Tibial nerve (tissue), 4 donors: ENCODE measurements around the gene TXNDC2. TPM values are rescaled to one million over a fixed set of nuclear protein-coding genes. Genes with fewer than 3 reads are reported as not detected.
A peak's percentile ranks its signal among the peaks of the same experiment; 100 is the strongest.

Source experiments
- DNase-seq, 2 donors: peaks; one replicate each; pipeline ENCODE4 v3.0.0-alpha.2; 2019; ENCODE audit warnings: low spot score in 2 of 2
- H3K27ac ChIP-seq, 4 donors: fragments of 200-600 bp; sonication (generic) in 3 of 4; one replicate each; pipeline ENCODE4 v1.5.1; 2017 to 2019; ENCODE audit warnings: mild to moderate bottlenecking in 1 of 4
- H3K27me3 ChIP-seq, 2 donors: fragments of 200-600 bp; sonication (generic) in 1 of 2; one replicate each; pipeline versions ENCODE4 v1.5.1 to v1.6.0; 2017 to 2019
- H3K36me3 ChIP-seq, 3 donors: fragments of 200-600 bp; sonication (generic); one replicate each; pipeline ENCODE4 v1.5.1; 2018 to 2019
- H3K4me1 ChIP-seq, 4 donors: fragments of 200-600 bp; sonication (generic) in 3 of 4; one replicate each; pipeline ENCODE4 v1.5.1; 2017 to 2019
- H3K4me3 ChIP-seq, 4 donors: fragments of 200-600 bp; sonication (generic) in 3 of 4; one replicate each; pipeline ENCODE4 v1.5.1; 2017 to 2019; ENCODE audit warnings: mild to moderate bottlenecking in 1 of 4, moderate library complexity in 1 of 4
- H3K9me3 ChIP-seq, 4 donors: fragments of 200-600 bp; sonication (generic) in 3 of 4; one replicate each; pipeline ENCODE4 v1.5.1; 2017 to 2019
- CTCF ChIP-seq, 5 experiments: fragments of 200-600 bp in 3 of 5; fragments of 450-650 bp in 2 of 5; sonication (generic) in 3 of 5; IDR thresholded peaks; one replicate each; pipeline ENCODE4 v1.5.1; 2016 to 2019; ENCODE audit warnings: antibody characterized with exemption in 5 of 5, mild to moderate bottlenecking in 3 of 5, moderate library complexity in 2 of 5
- EP300 ChIP-seq, 2 donors: sonication (generic); formaldehyde crosslinking; IDR thresholded peaks; one replicate each; pipeline ENCODE4 v1.6.1; 2017; ENCODE audit warnings: antibody characterized with exemption in 2 of 2, mild to moderate bottlenecking in 1 of 2
- POLR2A ChIP-seq, 2 donors: fragments of 450-650 bp; IDR thresholded peaks; one replicate each; pipeline ENCODE4 v1.6.1; 2017; ENCODE audit warnings: antibody characterized with exemption in 2 of 2, mild to moderate bottlenecking in 2 of 2, moderate library complexity in 2 of 2
- WGBS, 2 donors: methylation state at CpG; one replicate each; pipeline ENCODE4 v1.1.5; 2018; 5-methylcytosine and 5-hydroxymethylcytosine counted together
- total RNA-seq, 4 donors: library from RNA; depleted of rRNA; stranded (reverse); fragments of >200 nt; gene quantifications; one replicate each; pipeline ENCODE4 v1.1.0, GENCODE V29; 2016

Gene TXNDC2
- total RNA-seq, 4 donors from 2014 or later, result 0.20 TPM; not detected in 3

GRCh38 chr18:9913526-9914333 is 28.0 kb downstream of the TXNDC2 start, which contains the start of gene VAPA:
Gene VAPA, plus strand, starts transcription at chr18:9914016. Its CDS starts 241 bp downstream, at chr18:9914257.
- Histone ChIP-seq H3K36me3 (no peaks in the 10 kb centered on the region), H3K27ac (peak within 1 kb of the TSS; percentile 97 to 100 (median 100)), H3K27me3 (no peaks in the 10 kb centered on the region), H3K4me1 (peaks cover 0 to 40% (median 34%) of the 10 kb centered on the region in 4 donors), H3K9me3 (no peaks in the 10 kb centered on the region), H3K4me3 (peak within 1 kb of the TSS; percentile 89 to 98 (median 98))
- DNase-seq, result peak; percentile 87 to 88
- TF ChIP-seq EP300 (IDR thresholded peaks at IDR 0.05), result peak; percentile 29 to 98
- TF ChIP-seq POLR2A (IDR thresholded peaks at IDR 0.05), result peak; percentile 96 to 98
- TF ChIP-seq CTCF (IDR thresholded peaks at IDR 0.05), result peak in 1 of 5 experiments; percentile 42
- 0 to 1% methylated on average over 32 to 36 of the region's 87 CpGs for WGBS, 2 donors

GRCh38 chr18:9914334-9914583 is 28.5 kb downstream of the TXNDC2 start:
- H3K27ac ChIP-seq, result peak overlapping the region; percentile 97 to 100 (median 100)
- no peaks in the 10 kb centered on the region for H3K9me3 ChIP-seq
- peak overlapping the region; percentile 89 to 98 (median 98) for H3K4me3 ChIP-seq
- H3K36me3 ChIP-seq, result no peaks in the 10 kb centered on the region
- no peaks in the 10 kb centered on the region for H3K27me3 ChIP-seq
- WGBS, 2 donors, result no CpG with 5 or more reads among the region's 35 CpGs
- no peak for DNase-seq
- TF ChIP-seq EP300 (IDR thresholded peaks at IDR 0.05), result no peak
- TF ChIP-seq POLR2A (IDR thresholded peaks at IDR 0.05), result no peak
- TF ChIP-seq CTCF (IDR thresholded peaks at IDR 0.05), result no peak
- H3K4me1 ChIP-seq, result peaks cover 0 to 46% (median 39%) of the 10 kb centered on the region in 4 donors

GRCh38 chr18:9914584-9915290 is 29.0 kb downstream of the TXNDC2 start:
- Histone ChIP-seq H3K9me3 (no peaks in the 10 kb centered on the region), H3K36me3 (no peaks in the 10 kb centered on the region), H3K27me3 (no peaks in the 10 kb centered on the region), H3K4me3 (peak overlapping the region; percentile 89 to 98 (median 98)), H3K4me1 (peaks cover 0 to 50% (median 43%) of the 10 kb centered on the region in 4 donors), H3K27ac (peak overlapping the region; percentile 97 to 100 (median 100))
- WGBS, 2 donors, result 0 to 1% methylated on average over 15 to 18 of the region's 77 CpGs
- peak; percentile 24 to 50 for DNase-seq
- TF ChIP-seq EP300 (IDR thresholded peaks at IDR 0.05), result peak in 1 of 2 donors; percentile 75
- TF ChIP-seq POLR2A (IDR thresholded peaks at IDR 0.05), result no peak

- Histone ChIP-seq H3K27me3 (no peaks in the 10 kb centered on the region), H3K27ac (peak overlapping the region; percentile 97 to 100 (median 100)), H3K9me3 (no peaks in the 10 kb centered on the region), H3K36me3 (no peaks in the 10 kb centered on the region), H3K4me1 (peaks cover 0 to 58% (median 49%) of the 10 kb centered on the region in 4 donors), H3K4me3 (peak overlapping the region; percentile 89 to 98 (median 98))
- peak in 1 of 2 donors; percentile 9 for TF ChIP-seq POLR2A (IDR thresholded peaks at IDR 0.05)
- TF ChIP-seq EP300 (IDR thresholded peaks at IDR 0.05), result no peak
- TF ChIP-seq CTCF (IDR thresholded peaks at IDR 0.05), result no peak
- WGBS, 2 donors, result 5 to 9% methylated on average over 5 of the region's 5 CpGs
- DNase-seq, result no peak
These were observed 29.7 kb downstream of the TXNDC2 start for GRCh38 chr18:9915291-9916076.

GRCh38 chr18:9916077-9916639 is 30.4 kb downstream of the TXNDC2 start:
- H3K27me3 ChIP-seq, result no peaks in the 10 kb centered on the region
- DNase-seq, result no peak
- H3K27ac ChIP-seq, result peak overlapping the region; percentile 23 to 100 (median 100)
- 13 to 20% methylated on average over 2 of the region's 2 CpGs for WGBS, 2 donors
- TF ChIP-seq POLR2A (IDR thresholded peaks at IDR 0.05) (no peak), EP300 (IDR thresholded peaks at IDR 0.05) (no peak), CTCF (IDR thresholded peaks at IDR 0.05) (no peak)
- H3K4me3 ChIP-seq, result peak overlapping the region in 3 of 4 donors; percentile 97 to 98 (median 98)
- H3K9me3 ChIP-seq, result no peaks in the 10 kb centered on the region
- H3K4me1 ChIP-seq, result peaks cover 0 to 65% (median 54%) of the 10 kb centered on the region in 4 donors
- no peaks in the 10 kb centered on the region for H3K36me3 ChIP-seq
